ENCODE results near the gene FAM47E. TPM values are rescaled to one million over a fixed set of nuclear protein-coding genes. Genes with fewer than 3 reads are reported as not detected.

FAM47E gene
- total RNA-seq, 1 experiment from 2014 or later, result 2.0 TPM

DNA sequence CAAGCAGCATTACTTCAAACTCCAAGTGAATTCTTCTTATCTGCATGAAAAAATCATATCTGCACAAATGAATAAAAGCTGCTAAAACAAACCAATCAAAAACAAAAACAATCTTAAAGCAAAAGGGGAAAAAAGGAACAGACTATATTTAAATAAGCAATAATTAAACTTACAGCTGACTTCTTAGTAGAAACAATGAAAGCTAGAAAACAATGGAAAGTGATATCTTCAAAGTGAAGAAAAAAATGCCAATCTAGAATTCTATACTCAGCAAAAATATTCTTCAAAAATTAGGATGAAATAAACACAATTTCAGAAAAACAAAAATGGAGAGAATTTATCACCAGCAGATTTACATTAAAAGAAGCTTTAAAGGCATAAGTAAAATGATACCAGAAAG lies 75.0 kb downstream of the FAM47E start:
- Histone ChIP-seq H3K23me2 (ENCODE audit: insufficient read length, low read depth, low read length, poor library complexity, severe bottlenecking) (no peaks in the 10 kb centered on the region), H3K9ac (ENCODE audit: extremely low read depth, insufficient read length, low read length) (no peak overlapping the region), H3K27ac (ENCODE audit: insufficient read length, low read depth, low read length) (no peak overlapping the region), H4K8ac (replicated peaks; ENCODE audit: insufficient read length, low read depth, low read length) (no peak overlapping the region), H2BK15ac (ENCODE audit: low read depth, low read length) (no peak overlapping the region), H3K9me3 (ENCODE audit: control insufficient read depth, low read depth, low read length) (no peaks in the 10 kb centered on the region), H3K56ac (ENCODE audit: insufficient read length, low read depth, low read length) (no peak overlapping the region), H2AK5ac (ENCODE audit: insufficient read length, low read length) (no peak overlapping the region), H3K4ac (ENCODE audit: low read depth, low read length) (no peak overlapping the region), H2BK12ac (ENCODE audit: insufficient read length, low read depth, low read length) (no peak overlapping the region), H4K20me1 (ENCODE audit: control insufficient read depth, insufficient read depth, insufficient read length) (no peaks in the 10 kb centered on the region), H4K91ac (ENCODE audit: insufficient read length, low read depth, low read length) (no peak overlapping the region), H3K27me3 (ENCODE audit: insufficient read depth, low read length) (no peaks in the 10 kb centered on the region), H2BK5ac (ENCODE audit: insufficient read length, low read length) (no peak overlapping the region), H4K5ac (ENCODE audit: insufficient read length, low read depth, low read length) (no peak overlapping the region), H2BK120ac (ENCODE audit: low read depth, low read length, poor library complexity, severe bottlenecking) (no peak overlapping the region), H3T11ph (ENCODE audit: low read length) (no peak overlapping the region), H3K79me1 (ENCODE audit: insufficient read depth, low read depth, low read length, poor library complexity, severe bottlenecking) (no peaks in the 10 kb centered on the region), H3K18ac (ENCODE audit: insufficient read length, low read depth, low read length) (no peak overlapping the region), H3K23ac (ENCODE audit: insufficient read length, low read depth, low read length) (no peak overlapping the region), H2AFZ (ENCODE audit: low read length) (no peak overlapping the region), H3K4me2 (ENCODE audit: insufficient read depth, insufficient read length, low read length) (no peak overlapping the region), H3K14ac (ENCODE audit: insufficient read depth, low read length) (no peak overlapping the region), H2BK20ac (ENCODE audit: low read depth, low read length, poor library complexity, severe bottlenecking) (no peak overlapping the region), H3K4me1 (ENCODE audit: insufficient read depth, low read length) (no peaks in the 10 kb centered on the region), H3K79me2 (ENCODE audit: insufficient read depth, low read length) (no peaks in the 10 kb centered on the region)
- Mint-ChIP-seq H3K36me3 (ENCODE audit: insufficient read depth in 1 of 3, low read depth in 3 of 3) (peaks cover 3 to 20% (median 9%) of the 10 kb centered on the region in 3 experiments; a peak in 5 of 7 replicates), H3K4me3 (no peak overlapping the region; a peak in 1 of 5 replicates), H3K27me3 (ENCODE audit: low read depth) (peaks cover 1% of the 10 kb centered on the region; the same call in 1 of the 2 replicates), H3K4me1 (no peaks in the 10 kb centered on the region), H3K27ac (no peak overlapping the region), H3K9me3 (peaks cover 17 to 32% of the 10 kb centered on the region in 2 experiments)
- DNase-seq, result no peak
- TF ChIP-seq, protein P1, sequence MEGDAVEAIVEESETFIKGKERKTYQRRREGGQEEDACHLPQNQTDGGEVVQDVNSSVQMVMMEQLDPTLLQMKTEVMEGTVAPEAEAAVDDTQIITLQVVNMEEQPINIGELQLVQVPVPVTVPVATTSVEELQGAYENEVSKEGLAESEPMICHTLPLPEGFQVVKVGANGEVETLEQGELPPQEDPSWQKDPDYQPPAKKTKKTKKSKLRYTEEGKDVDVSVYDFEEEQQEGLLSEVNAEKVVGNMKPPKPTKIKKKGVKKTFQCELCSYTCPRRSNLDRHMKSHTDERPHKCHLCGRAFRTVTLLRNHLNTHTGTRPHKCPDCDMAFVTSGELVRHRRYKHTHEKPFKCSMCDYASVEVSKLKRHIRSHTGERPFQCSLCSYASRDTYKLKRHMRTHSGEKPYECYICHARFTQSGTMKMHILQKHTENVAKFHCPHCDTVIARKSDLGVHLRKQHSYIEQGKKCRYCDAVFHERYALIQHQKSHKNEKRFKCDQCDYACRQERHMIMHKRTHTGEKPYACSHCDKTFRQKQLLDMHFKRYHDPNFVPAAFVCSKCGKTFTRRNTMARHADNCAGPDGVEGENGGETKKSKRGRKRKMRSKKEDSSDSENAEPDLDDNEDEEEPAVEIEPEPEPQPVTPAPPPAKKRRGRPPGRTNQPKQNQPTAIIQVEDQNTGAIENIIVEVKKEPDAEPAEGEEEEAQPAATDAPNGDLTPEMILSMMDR (conservative IDR thresholded peaks at IDR 0.05), result no peak

Other genes with a start within 250 kb of the FAM47E start
- gene CXCL9, start 244.2 kb upstream of the FAM47E start, total RNA-seq (2021), result not detected in 2 replicates
- not detected in 2 replicates for gene CXCL10, start 228.2 kb upstream of the FAM47E start, total RNA-seq (2021)
- not detected in 2 replicates for gene CXCL11, start 215.7 kb upstream of the FAM47E start, total RNA-seq (2021)
- 0.33 and 0.74 TPM in 2 replicates for gene ART3, start 177.0 kb upstream of the FAM47E start, total RNA-seq (2021)
- gene NUP54, start 103.3 kb upstream of the FAM47E start, total RNA-seq (2021), result 128 and 129 TPM in 2 replicates
- gene SCARB2, start 37.9 kb upstream of the FAM47E start, total RNA-seq (2021), result 35.4 and 36.4 TPM in 2 replicates
- 1.1 TPM in 2 replicates for gene STBD1, start 55.0 kb downstream of the FAM47E start, total RNA-seq (2021)
- gene CCDC158, start 169.4 kb downstream of the FAM47E start, total RNA-seq (2021), result 0.09 TPM in 1 of 2 replicates, not detected in the other
- gene SHROOM3, start 183.5 kb downstream of the FAM47E start, total RNA-seq (2021), result 27.0 and 27.6 TPM in 2 replicates

Data from H9 (cell line).